NCI-H2171 (cell line): ENCODE results near the gene FOXS1.
"Not testable (repeated sequence)": the region's sequence is repeated elsewhere in the genome, so short reads cannot be mapped to it uniquely, and the experiment has no call there.

Source experiments
- DNase-seq: peaks from one replicate; lab custom pipeline; 2025; lab: John Stamatoyannopoulos, UW

FOXS1 gene

GRCh38 chr20:31839782-31840487, 5.5 kb downstream of the FOXS1 start:
- DNase-seq: no peak

- DNase-seq: no peak
These were observed 6.6 kb downstream of the FOXS1 start for GRCh38 chr20:31838646-31839292.

- DNase-seq: no peak
These were observed 7.5 kb downstream of the FOXS1 start for GRCh38 chr20:31837896-31838397.

DNA sequence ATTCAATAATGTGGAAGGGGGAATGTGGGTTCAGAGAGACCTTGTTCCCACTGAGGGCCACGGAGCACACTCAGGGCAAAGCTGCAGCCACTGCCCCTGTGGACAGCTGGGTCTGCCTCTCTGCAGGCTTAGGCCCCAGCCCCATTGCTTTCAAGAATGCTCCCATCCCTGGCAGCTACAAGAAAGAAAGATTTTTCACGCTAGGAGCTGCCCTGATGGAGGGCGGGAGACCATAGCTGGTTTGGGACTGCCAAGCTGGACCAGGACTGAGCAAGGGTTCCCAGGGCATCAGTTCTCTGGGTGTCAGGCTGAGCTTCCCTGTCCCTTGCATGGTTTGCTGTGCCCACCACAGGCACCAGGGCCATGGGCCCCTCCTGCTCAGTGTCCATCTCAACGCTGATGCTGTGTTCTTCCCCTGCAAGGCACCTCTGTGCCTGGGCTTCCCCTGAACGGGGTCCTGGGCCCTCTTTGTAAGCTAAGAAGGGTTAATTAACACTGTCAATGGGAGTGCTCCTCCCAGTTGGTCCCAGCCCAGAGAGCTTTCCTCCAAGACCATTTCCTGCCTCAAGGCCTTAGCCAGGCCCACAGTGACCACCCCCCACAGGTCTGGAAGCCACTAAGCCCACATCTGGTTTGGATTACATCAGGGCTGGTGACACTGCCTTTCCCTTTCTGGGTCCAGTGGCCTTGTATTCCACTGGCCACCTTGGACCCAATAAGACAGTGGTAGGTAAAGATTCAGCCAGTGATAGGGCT, 8.4 kb downstream of the FOXS1 start:
- DNase-seq: no peak

DNA sequence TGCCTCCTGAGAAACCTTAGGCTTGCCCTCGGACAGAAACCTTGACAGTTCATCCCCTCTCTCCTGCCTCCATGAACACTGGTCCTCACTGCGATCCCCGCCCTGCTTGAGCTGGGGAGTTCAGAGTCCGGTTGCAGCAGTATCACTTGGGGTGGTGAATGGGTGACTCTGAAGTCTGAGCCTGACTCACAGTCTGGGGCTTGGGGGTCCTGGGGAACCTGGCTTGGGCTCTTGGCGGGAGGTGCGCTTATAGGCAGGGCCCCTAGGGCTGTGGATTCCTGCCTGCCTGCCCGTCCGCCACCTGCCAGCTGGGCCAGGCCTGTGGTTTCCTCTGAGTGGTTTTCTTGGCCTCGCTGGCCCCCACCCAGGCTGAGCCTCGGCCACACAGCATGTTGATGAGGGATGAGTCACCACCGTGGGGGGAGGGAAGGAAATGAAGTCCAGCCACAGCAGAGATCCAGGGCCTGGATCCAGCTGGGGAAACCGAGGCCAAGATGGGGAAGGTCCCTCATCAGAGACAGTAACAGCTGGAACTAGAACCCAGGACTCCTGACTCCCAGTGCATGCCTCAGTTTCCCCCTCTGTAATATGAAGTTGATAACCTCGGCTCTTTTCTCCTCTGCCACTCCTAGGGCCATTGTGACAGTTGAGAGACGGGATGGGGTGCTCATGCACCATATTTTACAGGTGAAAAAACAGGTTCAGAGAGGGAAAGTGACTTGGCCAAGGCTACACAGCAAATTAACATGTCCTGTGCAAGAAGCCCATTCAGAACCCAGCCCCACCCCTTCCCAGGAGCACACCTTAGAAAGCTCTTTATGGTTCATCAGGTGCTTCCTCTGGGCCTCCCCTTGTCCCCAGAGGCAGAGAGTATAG, 9.2 kb downstream of the FOXS1 start:
- DNase-seq: no peak

- DNase-seq: no peak
These were observed 9.8 kb downstream of the FOXS1 start for GRCh38 chr20:31835554-31835953.

DNA sequence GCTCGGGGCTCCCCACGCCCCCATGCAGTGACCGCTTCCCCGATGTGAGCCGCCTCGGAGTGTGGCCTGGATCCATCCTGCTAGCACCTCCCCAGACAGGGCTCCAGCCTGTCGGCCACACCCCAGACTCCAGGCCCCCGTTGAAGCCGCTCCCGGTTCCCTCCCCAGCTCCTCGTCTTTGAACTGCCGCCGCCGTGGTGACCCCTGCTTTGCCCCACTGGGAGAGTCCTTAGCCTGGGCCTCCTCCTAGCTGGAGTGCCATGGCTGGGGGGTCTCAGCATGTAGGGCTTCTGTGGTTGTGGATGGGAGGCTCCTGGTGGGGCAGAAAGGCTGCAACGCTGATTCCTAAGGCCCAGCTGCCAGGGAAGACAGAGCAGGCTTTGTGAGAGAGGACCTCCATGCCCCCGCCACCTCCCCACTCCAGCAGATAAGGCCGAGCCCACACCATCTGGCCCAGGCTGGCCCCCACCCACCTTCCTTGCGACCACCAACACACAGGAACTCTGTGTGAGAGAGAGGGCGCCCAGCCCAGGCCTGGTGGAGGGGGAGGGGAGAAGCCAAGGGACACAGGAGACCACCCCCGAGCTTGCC, 11.4 kb downstream of the FOXS1 start:
- DNase-seq: no peak

- no peak for DNase-seq
These were observed 12.1 kb downstream of the FOXS1 start for GRCh38 chr20:31833130-31833930.

DNA sequence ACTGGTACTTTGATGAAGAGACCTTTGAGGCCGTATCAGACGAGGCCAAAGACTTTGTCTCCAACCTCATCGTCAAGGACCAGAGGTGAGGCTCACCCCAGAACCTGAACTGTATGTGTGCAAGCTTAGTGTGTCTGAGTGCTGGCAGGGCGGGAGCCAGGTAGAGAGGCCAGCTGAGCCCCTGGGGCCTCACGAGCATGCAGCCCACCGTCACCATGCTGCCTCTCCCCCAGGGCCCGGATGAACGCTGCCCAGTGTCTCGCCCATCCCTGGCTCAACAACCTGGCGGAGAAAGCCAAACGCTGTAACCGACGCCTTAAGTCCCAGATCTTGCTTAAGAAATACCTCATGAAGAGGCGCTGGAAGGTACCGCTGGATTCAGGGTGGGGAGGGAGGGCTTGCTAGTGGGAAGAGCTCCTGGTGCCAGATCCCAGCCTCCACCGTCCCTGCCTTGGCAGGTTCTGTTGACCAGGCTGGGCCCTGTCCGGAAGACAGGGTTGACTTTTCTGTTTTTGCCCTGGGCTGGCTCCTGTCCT, 13.6 kb downstream of the FOXS1 start:
- no peak for DNase-seq

DNA sequence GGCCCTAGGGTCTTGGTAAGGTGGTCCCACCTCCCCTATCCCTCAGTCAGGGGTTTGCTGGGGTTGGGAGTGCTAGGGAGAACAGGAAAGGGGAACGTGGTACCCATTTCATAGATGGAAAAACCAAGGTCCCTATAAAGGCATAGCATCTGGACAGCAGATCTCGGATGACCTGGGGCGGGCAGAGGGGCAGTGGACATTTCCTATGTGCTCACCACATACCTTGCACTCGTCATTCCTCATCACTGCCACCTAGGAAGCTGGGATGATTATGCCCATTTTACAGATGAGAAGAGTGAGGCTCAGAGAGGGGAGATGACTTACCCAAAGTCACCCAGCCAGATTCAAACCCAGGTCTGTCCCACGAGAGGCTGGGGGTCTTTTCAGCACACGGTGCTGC, 14.2 kb downstream of the FOXS1 start:
- DNase-seq: no peak

- no peak for DNase-seq
These were observed 14.9 kb downstream of the FOXS1 start for GRCh38 chr20:31830406-31830981.

DNA sequence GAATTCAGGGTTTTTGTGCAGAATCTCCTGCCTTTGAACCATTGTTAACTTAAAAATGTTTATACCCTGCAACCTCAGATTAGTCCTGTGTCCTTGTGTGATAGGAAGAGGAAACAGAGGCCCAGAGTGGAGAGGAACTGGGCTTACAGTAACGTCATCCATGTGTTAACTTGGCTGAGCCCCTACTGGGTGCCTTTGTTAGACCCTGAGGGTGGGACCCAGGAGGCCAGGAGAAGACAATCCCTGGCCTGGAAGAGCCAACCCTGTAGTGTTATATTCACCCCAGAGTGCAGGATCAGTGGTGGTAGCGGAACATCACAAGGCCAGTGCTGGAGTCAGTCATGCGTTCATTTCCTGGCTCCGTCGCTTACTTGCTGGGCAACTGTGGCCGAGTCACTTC, 15.7 kb downstream of the FOXS1 start:
- DNase-seq: no peak

- DNase-seq: not testable (repeated sequence)
These were observed 17.4 kb downstream of the FOXS1 start for GRCh38 chr20:31828016-31828415.

DNA sequence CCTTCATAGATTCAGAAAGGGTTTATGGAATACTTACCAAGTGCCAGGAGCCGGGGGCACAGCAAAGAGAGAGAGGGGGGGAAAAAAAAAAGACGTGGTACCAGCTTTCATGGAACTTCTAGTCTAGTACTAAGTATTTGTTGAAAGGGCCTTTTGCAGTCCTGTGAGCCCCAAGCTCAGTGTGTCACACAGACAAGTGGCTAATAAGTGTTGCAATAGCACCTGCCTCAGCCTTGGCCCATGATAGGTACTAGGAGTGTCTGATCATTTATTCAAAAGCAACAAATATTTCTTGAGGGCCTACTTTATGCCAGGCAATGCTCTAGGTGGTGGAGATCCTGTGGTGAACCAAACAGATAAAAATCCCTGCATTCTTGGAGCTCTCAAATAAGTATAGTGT, 18.3 kb downstream of the FOXS1 start:
- no peak for DNase-seq

- DNase-seq: no peak
These were observed 19.3 kb downstream of the FOXS1 start for GRCh38 chr20:31826074-31826473.

- DNase-seq: no peak
These were observed 20.7 kb downstream of the FOXS1 start for GRCh38 chr20:31824554-31825313.

GRCh38 chr20:31824125-31824485, 21.3 kb downstream of the FOXS1 start:
- no peak for DNase-seq

- DNase-seq: no peak
These were observed 21.9 kb downstream of the FOXS1 start for GRCh38 chr20:31823360-31824124.
